GM10248 (cell line): ENCODE measurements around the gene CCDC9.
A peak's percentile ranks its signal among the peaks of the same experiment; 100 is the strongest.

ENCODE experiments used
- CTCF ChIA-PET: fragments of 300-600 bp; sonication (Branson Sonifier 250); formaldehyde crosslinking; extraction: SDS; loops from one replicate; lab custom pipeline; 2021; ENCODE audit warnings: antibody characterized with exemption; lab: Yijun Ruan, JAX
- POLR2A ChIA-PET: fragments of 350-650 bp; sonication (Branson Sonifier 250); formaldehyde crosslinking; extraction: SDS; loops from one replicate; lab custom pipeline; 2020; ENCODE audit warnings: antibody characterized with exemption; lab: Yijun Ruan, JAX
- DNase-seq: peaks from one replicate; pipeline ENCODE4 v3.0.0; 2012; ENCODE audit errors: extremely low spot score
- CTCF ChIP-seq: IDR thresholded peaks from 2 replicates; pipeline ENCODE4 v1.5.1; 2012; ENCODE audit warnings: mild to moderate bottlenecking, low read depth; ENCODE audit errors: extremely low read depth, missing control alignments, control extremely low read depth

Gene CCDC9

GRCh38 chr19:47231215-47232054, 24.9 kb upstream of the CCDC9 start:
- TF ChIP-seq CTCF = no peak
- peak; percentile 90 for DNase-seq
- ChIA-PET CTCF (interaction anchor here (3.6 to 4.8 kb wide), 2 partner anchors 15 to 21 kb away, joined by 17 to 76 read pairs; no protein-coding TSS in a partner anchor), POLR2A (no interaction called here)

- no peak for TF ChIP-seq CTCF
- CTCF ChIA-PET = interaction anchor here (0.8 to 4.8 kb wide), 5 partner anchors 14 to 31 kb away, joined by 3 to 76 read pairs (median 4); partner anchors contain the start of gene CCDC9
- DNase-seq = peak; percentile 21
- POLR2A ChIA-PET = interaction anchor here (0.5 to 1.2 kb wide), 3 partner anchors 11 to 460 kb away, joined by 3 to 5 read pairs (median 4); partner anchors contain the start of gene CCDC9
Measured at GRCh38 chr19:47232422-47233211, 23.7 kb upstream of the CCDC9 start.

GRCh38 chr19:47236072-47236675, 20.2 kb upstream of the CCDC9 start:
- ChIA-PET POLR2A (interaction anchor here (0.7 to 1.3 kb wide), 2 partner anchors 10 kb away, joined by 3 read pairs; no protein-coding TSS in a partner anchor), CTCF (interaction anchor here (1.5 to 4.8 kb wide), 4 partner anchors 10 to 26 kb away, joined by 4 to 76 read pairs (median 11); no protein-coding TSS in a partner anchor)
- DNase-seq = no peak
- TF ChIP-seq CTCF = no peak

- POLR2A ChIA-PET = interaction anchor here (0.8 to 1.8 kb wide), 2 partner anchors 11 to 13 kb away, joined by 4 to 11 read pairs; no protein-coding TSS in a partner anchor
- TF ChIP-seq CTCF = no peak
- CTCF ChIA-PET = interaction anchor here (1.9 to 3.2 kb wide), 2 partner anchors 9 to 28 kb away, joined by 6 to 15 read pairs; no protein-coding TSS in a partner anchor
- DNase-seq = no peak
Measured at GRCh38 chr19:47239152-47239551, 17.2 kb upstream of the CCDC9 start.

- CTCF ChIA-PET = interaction anchor here (1.5 to 3.2 kb wide), 3 partner anchors 8 to 30 kb away, joined by 5 to 15 read pairs (median 6); no protein-coding TSS in a partner anchor
- POLR2A ChIA-PET = interaction anchor here (0.8 to 1.8 kb wide), 2 partner anchors 12 to 14 kb away, joined by 4 to 11 read pairs; no protein-coding TSS in a partner anchor
- TF ChIP-seq CTCF = no peak
- peak; percentile 32 for DNase-seq
Measured at GRCh38 chr19:47239610-47240296, 16.6 kb upstream of the CCDC9 start.
